Stimulated activated CD8-positive, alpha-beta memory T cell treated with anti-CD3 and anti-CD28 coated beads, Interleukin-2, amount 100 ng/mL, for 1 hour (primary cell): ENCODE data around the gene ZFR2.
"Not testable (repeated sequence)": the region's sequence is repeated elsewhere in the genome, so short reads cannot be mapped to it uniquely, and the experiment has no call there.

Experiments used
- DNase-seq, 2 donors: peaks; one replicate each; pipeline ENCODE4 v3.0.0-alpha.2; 2020; ENCODE audit warnings: low read depth in 2 of 2

The ZFR2 gene

GRCh38 chr19:3868770-3869456 lies at the start of gene ZFR2:
ZFR2 (minus strand) TSS chr19:3869038; CDS start chr19:3869017, 21 bp downstream.
- DNase-seq = no peak

DNA sequence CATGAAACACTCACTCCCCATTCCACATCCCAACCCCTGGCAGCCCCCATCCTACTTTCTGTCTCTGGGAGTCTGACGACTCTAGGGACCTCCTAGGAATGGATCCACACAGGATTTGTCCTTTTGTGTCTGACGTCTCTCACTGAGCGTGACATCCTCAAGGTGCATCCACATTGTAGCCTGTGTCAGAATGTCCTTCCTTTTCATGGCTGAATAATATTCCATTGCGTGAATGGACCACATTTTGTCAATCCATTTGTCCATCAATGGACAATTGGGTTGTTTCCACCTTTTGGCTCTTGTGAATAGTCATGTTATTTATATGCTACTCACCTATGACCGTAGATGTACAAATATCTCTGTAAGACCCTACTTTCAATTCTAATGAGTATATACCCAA lies 47.2 kb upstream of the ZFR2 start:
- no peak for DNase-seq

GRCh38 chr19:3914199-3914598 lies 45.4 kb upstream of the ZFR2 start:
- DNase-seq = no peak

DNA sequence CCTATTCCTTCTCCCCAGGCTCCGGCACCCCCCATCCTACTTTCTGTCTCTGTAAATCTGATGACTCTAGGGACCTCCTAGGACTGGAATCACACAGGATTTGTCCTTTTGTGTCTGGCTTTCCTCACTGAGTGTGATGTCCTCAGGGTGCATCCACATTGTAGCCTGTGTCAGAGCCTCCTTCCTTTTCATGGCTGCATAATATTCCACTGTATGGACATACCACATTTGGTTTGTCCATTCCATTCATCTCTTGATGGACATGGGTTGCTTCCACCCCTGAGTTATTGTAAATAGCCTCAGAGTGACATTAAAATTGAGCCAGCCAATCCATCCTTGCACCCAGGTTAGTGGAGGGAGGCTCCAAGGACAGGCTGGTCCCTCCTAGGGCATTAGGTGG lies 41.3 kb upstream of the ZFR2 start:
- DNase-seq = no peak

- no peak for DNase-seq
These were observed 39.6 kb upstream of the ZFR2 start for GRCh38 chr19:3908266-3909054.

DNA sequence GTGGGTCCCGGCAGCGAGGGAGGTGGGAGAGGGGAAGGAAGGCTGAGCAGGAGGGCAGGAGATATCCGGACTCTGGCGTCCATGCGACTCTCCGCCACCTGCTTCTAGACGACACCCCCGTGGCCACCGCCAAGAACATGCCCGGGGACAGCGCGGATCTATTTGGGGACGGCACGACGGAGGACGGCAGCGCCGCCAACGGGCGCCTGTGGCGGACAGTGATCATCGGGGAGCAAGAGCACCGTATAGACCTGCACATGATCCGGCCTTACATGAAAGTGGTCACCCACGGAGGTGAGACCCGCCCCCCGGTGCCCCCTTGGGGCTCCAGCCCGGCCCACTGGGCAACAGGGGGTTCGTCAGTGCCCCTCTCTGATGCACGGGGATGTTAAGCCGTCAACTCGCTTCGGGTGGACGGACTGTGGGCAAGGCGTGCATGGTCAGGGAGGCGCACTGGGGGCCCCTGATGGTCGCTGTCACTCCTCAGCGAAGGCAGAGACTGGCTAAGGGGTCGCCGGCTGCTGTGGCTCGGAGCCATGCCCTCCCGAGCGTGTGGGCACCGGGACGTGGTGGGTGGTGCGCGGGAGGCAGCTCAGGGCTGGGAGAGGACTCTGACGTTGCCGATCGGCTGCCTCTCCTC lies 38.9 kb upstream of the ZFR2 start:
- no peak for DNase-seq

DNA sequence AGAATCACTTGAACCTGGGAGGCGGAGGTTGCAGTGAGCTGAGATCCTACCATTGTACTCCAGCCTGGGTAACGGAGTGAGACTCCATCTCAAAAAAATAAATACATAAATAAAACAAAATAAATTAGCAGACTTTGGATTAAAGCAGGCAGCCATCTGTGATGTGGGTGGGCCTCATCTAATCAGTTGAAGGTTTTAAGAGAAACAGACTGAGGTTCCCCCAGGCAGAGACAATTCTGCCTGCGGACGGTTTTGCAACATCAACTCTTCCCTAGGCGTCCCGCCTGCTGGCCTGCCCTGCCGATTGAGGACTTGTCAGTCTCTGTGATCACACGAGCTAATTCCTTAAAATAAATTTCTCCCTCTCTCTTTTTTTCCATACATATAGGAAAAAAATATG lies 35.4 kb upstream of the ZFR2 start:
- no peak for DNase-seq

DNA sequence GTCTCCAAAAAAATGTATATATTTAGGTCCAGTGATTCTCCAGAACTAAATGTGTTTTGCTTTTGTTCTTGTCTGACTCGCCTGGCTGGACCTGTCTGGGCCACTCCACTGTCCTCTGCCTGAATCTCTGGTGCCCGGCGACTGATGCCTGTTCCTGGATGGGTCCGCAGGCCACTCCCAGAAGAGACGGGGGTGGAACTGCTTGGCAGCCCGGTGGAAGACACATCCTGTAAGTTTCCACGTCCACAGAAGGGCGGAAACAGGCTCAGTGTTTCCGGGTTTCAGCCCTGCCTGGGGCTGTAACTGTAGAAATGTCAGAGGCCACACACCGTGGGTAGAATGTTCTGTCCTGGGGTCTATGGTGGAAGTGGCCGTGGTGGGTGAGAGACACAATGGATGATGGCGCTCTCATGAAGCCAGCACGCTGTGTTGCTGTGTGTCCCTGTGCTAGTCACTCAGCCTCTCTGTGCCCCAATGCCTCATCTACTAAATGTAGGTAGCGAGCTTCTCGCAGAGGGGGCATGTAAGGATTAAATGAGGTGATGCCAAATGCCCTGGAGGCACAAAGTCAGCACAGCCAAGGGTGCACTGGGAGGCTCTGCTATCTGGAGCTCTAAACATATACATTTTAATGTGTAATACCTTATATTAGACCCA lies 33.6 kb upstream of the ZFR2 start:
- no peak for DNase-seq

- no peak for DNase-seq
These were observed 30.9 kb upstream of the ZFR2 start for GRCh38 chr19:3899531-3900294.

- no peak for DNase-seq
These were observed 29.6 kb upstream of the ZFR2 start for GRCh38 chr19:3898426-3898825.

- no peak for DNase-seq
These were observed 29.1 kb upstream of the ZFR2 start for GRCh38 chr19:3897936-3898335.

DNA sequence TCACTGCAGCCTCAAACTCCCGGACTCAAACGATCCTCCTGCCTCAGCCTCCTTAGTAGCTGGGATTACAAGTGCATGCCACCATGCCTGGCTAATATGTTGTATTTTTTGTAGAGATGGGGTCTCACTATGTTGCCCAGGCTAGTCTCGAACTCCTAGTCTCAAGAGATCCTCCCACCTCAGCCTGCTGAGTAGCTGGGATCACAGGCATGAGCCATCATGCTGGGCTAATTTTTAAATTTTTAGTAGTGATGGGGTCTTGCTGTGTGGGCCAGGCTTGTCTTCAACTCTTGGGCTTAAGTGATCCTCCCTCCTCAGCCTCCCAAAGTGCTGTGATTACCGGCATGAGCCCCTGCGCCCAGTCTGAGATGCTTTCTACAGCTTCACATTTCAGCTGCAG lies 26.9 kb upstream of the ZFR2 start:
- no peak for DNase-seq

DNA sequence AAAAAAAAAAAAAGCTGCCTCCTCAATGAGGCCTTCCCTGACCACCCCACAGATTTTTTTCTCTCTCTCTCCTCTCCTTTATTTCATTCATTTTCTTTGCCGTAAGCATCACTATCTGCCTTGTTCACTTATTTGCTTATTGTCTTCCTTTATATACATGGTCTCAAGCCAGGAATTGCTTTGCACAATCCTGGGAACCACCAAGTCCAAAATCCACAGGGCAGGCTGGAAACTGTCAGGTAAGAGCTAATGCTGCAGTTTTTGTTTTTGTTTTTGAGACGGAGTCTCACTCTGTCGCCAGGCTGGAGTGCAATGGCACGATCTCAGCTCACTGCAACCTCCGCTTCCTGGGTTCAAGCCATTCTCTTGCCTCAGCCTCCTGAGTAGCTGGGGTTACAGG lies 26.1 kb upstream of the ZFR2 start:
- not testable (repeated sequence) for DNase-seq

GRCh38 chr19:3893509-3894179 lies 24.8 kb upstream of the ZFR2 start:
- no peak for DNase-seq

- DNase-seq = no peak
These were observed 21.8 kb upstream of the ZFR2 start for GRCh38 chr19:3890591-3890990.

DNA sequence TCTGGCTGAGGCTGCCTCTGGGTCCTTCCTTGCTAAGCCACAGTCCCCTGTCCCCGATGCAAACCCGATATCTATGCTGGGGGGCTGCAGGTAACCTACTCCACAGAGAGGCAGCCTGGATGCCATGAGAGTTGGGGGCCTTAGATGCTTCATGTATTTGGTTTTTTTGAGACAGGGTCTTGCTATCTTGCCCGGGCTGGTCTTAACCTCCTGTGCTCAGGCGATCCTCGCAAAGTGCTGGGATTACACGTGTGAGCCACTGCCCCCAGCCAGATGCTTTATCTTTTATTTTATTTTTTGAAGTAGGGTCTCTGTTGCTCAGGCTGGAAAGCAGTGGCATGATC lies 13.2 kb upstream of the ZFR2 start:
- no peak for DNase-seq

GRCh38 chr19:3881272-3882040 lies 12.6 kb upstream of the ZFR2 start:
- DNase-seq = no peak

DNA sequence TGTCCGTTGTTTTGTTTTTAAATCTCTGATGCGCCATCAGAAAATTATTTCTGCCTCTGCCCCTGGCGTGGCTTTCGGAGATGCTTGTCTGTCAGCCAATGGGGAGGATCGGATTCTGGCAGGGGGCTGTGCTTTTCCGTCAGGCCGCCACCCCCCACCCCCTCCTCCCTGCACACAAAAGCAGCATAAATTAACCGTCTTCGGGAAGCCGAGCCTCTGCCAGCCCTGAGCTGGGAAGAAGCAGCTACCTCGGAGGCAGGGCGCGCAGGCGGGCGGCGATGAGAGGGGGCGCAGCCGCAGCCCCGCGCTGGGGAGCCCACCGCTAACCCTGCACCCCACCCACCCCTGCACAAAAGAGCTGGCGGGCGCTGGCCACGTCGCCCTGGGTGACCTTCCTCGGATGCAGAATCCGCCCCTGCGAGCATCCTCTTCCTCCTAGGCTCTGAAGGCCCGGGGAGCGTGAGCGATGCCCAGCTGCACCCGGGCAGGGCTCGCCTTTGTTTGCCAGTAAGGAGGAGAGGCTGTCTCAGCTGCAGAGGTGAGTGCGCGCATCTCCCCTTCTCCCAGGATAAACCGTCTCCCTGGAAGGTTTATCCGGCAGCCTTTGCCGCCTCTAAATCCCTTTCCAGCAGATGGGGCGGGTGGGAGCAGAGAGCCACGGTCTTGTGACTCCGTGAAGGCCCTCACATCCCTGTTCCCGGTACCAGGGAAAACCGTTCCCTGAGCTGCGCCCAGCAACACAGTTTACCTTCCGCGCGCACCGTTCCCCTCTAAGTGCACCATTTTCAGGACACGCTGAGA lies 11.8 kb upstream of the ZFR2 start, which contains the start of gene ATCAY:
Gene ATCAY (plus strand): TSS at position 215 of the 801 bp plus-strand sequence. CDS start 5,083 bp downstream, outside the sequence.
- DNase-seq = no peak

GRCh38 chr19:3879656-3880055 lies 10.8 kb upstream of the ZFR2 start:
- DNase-seq = no peak
